Activated B cell treated with CpG ODN at 0.5 μM for 24 hours (primary cell): ENCODE measurements around the gene ANKRD13A. TPM values are rescaled to one million over a fixed set of nuclear protein-coding genes. Genes with fewer than 3 reads are reported as not detected.
"Not testable (repeated sequence)": the region's sequence is repeated elsewhere in the genome, so short reads cannot be mapped to it uniquely, and the experiment has no call there.

Experiments
- ATAC-seq: fragments of 200-7000 bp; cut with Tn5 transposase; one replicate; pipeline ENCODE4 v1.10.0; 2021; ENCODE audit warnings: low read depth, mild to moderate bottlenecking, moderate library complexity
- CTCF ChIA-PET: fragments of 350-600 bp; sonication (Branson Sonifier 250); formaldehyde crosslinking; loops from one replicate; lab custom pipeline; 2021; ENCODE audit warnings: antibody characterized with exemption; lab: Charles Lee
- POLR2A ChIA-PET: fragments of 350-600 bp; sonication (Branson Sonifier 250); formaldehyde crosslinking; loops from one replicate; lab custom pipeline; 2021; ENCODE audit warnings: antibody characterized with exemption; lab: Charles Lee
- DNase-seq: peaks from one replicate; pipeline ENCODE4 v3.0.0; 2022
- H3K27ac Mint-ChIP-seq: one replicate; pipeline ENCODE4 v1.8.0; 2020; ENCODE audit warnings: mixed read lengths
- H3K27me3 Mint-ChIP-seq: one replicate; pipeline ENCODE4 v1.8.0; 2021; ENCODE audit warnings: mixed read lengths
- H3K36me3 Mint-ChIP-seq: one replicate; pipeline ENCODE4 v1.8.0; 2021; ENCODE audit warnings: low read depth, mixed read lengths
- H3K4me1 Mint-ChIP-seq: one replicate; pipeline ENCODE4 v1.8.0; 2021; ENCODE audit warnings: mixed read lengths
- H3K4me3 Mint-ChIP-seq: one replicate; pipeline ENCODE4 v1.8.0; 2020; ENCODE audit warnings: mild to moderate bottlenecking, mixed read lengths
- H3K9me3 Mint-ChIP-seq: one replicate; pipeline ENCODE4 v1.8.0; 2020; ENCODE audit warnings: mixed read lengths
- intact Hi-C: fragments of 100-400 bp; cut with micrococcal nuclease; formaldehyde crosslinking; loops from one replicate; pipeline ENCODE4 v1.15.1; 2024
- total RNA-seq: library from RNA; stranded (reverse); gene quantifications from 2 replicates; pipeline ENCODE4 v1.2.3, GENCODE V29; 2022
- TF ChIP-seq, protein P1 (sequence below): fragments of 200-600 bp; IDR thresholded peaks from one replicate; pipeline ENCODE4 v1.8.0; 2022; ENCODE audit warnings: antibody characterized with exemption, mild to moderate bottlenecking

ANKRD13A gene
- total RNA-seq, 1 donor from 2014 or later: 135 TPM

DNA sequence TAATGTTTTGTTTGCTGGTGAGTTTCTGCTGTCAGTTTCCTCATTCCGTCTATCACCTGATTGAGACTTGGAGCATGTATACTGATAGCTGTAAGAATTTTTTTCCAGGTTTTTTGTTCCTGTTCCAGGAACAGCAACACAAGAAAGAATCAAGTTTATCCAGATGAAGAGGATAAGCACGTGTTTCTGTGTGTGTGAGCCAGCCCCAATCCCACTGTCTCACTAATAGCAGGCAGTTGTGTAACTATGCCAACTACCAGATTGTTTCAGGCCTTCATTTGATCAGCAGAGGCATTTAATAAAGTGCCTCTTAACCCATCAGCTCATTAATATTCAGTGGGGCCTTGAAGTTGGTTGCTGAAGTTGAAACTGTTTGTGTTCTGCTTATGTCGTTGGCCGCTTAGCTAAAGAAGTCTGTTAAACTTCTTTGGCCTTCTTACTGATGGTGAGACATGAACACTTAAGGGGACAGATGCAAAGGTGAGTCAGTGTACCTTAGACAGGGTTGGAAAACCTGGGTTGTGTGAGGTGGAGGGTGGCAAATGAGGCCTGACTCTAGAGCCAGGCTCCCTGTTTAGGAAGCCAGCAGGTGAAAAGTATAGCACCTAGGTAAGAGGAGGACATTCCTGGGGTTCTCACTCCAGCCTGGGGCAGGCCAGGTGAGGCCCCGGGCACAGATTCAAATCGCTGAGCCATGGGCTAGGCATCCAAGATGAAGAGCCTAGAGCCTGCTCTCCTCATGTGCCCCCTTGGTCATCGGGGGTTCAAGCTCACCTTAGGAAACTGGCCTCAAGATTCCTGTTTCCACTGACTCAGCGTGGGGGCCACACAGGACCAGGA lies 3.7 kb downstream of the ANKRD13A start:
- Mint-ChIP-seq H3K4me3 (peak overlapping the region; percentile 29), H3K9me3 (no peaks in the 10 kb centered on the region), H3K4me1 (peaks cover 89% of the 10 kb centered on the region), H3K36me3 (peaks cover 28% of the 10 kb centered on the region), H3K27me3 (no peaks in the 10 kb centered on the region), H3K27ac (peak overlapping the region; percentile 79)
- intact Hi-C loops: loop anchor here (5.0 kb wide), 1 partner anchor 1441 kb away; the partner anchor contains the start of genes ISCU and SART3
- ATAC-seq: no peak
- ChIA-PET POLR2A (interaction anchor here (0.6 to 13.7 kb wide), 3 partner anchors 8 to 26 kb away, joined by 6 to 251 read pairs (median 11); no protein-coding TSS in a partner anchor), CTCF (no interaction called here)
- TF ChIP-seq, protein P1, sequence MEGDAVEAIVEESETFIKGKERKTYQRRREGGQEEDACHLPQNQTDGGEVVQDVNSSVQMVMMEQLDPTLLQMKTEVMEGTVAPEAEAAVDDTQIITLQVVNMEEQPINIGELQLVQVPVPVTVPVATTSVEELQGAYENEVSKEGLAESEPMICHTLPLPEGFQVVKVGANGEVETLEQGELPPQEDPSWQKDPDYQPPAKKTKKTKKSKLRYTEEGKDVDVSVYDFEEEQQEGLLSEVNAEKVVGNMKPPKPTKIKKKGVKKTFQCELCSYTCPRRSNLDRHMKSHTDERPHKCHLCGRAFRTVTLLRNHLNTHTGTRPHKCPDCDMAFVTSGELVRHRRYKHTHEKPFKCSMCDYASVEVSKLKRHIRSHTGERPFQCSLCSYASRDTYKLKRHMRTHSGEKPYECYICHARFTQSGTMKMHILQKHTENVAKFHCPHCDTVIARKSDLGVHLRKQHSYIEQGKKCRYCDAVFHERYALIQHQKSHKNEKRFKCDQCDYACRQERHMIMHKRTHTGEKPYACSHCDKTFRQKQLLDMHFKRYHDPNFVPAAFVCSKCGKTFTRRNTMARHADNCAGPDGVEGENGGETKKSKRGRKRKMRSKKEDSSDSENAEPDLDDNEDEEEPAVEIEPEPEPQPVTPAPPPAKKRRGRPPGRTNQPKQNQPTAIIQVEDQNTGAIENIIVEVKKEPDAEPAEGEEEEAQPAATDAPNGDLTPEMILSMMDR: no peak
- no peak for DNase-seq

GRCh38 chr12:110004598-110004997 lies 5.4 kb downstream of the ANKRD13A start:
- Mint-ChIP-seq H3K4me1 (peaks cover 93% of the 10 kb centered on the region), H3K27ac (peak overlapping the region; percentile 79), H3K9me3 (no peaks in the 10 kb centered on the region), H3K4me3 (peak overlapping the region; percentile 15), H3K27me3 (no peaks in the 10 kb centered on the region), H3K36me3 (peaks cover 32% of the 10 kb centered on the region)
- DNase-seq: no peak
- intact Hi-C loops: loop anchor here (5.0 kb wide), 1 partner anchor 1442 kb away; the partner anchor contains the start of genes ISCU and SART3
- ATAC-seq: peak; percentile 55
- TF ChIP-seq, protein P1: no peak
- ChIA-PET POLR2A (interaction anchor here (3.0 to 13.7 kb wide), 2 partner anchors 8 to 10 kb away, joined by 11 to 251 read pairs; no protein-coding TSS in a partner anchor), CTCF (no interaction called here)

DNA sequence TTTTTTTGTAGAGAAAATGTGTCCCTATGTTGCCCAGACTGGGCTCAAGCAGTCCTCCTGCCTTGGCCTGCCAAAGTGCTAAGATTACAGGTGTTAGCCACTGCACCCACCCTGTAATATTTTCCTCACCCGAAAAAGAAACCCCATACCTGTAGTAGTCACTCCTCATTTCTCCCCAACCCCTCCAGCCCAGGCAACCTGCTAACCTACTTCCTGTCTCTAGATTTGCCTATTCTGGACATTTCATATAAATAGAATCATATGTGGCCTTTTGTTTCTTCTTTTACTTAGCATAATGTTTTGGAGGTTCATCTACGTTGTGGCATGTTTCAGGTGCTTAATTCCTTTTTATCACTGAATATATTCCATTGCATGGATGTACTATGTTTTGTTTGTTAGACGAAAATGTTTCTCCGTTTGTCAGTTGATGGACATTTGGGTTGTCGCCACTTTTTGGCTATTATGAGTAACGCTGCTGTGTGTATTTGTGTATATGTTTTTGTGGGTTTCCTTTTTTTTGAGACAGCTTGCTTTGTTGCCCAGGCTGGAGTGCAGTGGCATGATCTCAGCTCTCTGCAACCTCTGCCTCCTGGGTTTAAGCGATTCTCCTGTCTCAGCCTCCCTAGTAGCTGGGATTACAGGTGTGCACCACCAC lies 6.2 kb downstream of the ANKRD13A start:
- ATAC-seq (peak; percentile 55), DNase-seq (no peak)
- Mint-ChIP-seq H3K27me3 (no peaks in the 10 kb centered on the region), H3K36me3 (peaks cover 32% of the 10 kb centered on the region), H3K4me3 (peak overlapping the region; percentile 54), H3K27ac (peak overlapping the region; percentile 90), H3K4me1 (peaks cover 94% of the 10 kb centered on the region), H3K9me3 (no peaks in the 10 kb centered on the region)
- TF ChIP-seq, protein P1: no peak
- intact Hi-C loops: no loop called here
- ChIA-PET POLR2A (interaction anchor here (3.0 kb wide), 1 partner anchor 11 kb away, joined by 11 read pairs; no protein-coding TSS in a partner anchor), CTCF (no interaction called here)

DNA sequence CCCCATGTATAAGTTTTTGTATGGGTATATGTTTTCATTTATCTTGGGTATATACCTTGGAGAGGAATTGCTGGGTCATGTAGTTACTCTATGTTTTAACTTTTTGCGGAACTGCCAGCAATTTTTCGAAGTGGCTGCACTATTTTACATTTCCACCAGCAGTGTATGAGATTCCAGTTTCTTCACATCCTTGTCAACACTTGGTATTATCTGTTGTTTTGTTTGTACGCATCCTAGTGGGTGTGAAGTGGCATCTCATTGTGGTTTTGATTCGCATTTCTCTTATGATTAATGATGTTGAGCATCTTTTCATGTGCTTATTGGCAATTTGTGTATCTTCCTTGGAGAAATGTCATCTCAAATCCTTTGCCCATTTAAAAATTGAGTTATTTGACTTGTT lies 6.9 kb downstream of the ANKRD13A start:
- TF ChIP-seq, protein P1: no peak
- Mint-ChIP-seq H3K4me1 (peaks cover 94% of the 10 kb centered on the region), H3K27me3 (no peaks in the 10 kb centered on the region), H3K36me3 (peaks cover 30% of the 10 kb centered on the region), H3K4me3 (no peak overlapping the region), H3K27ac (peak overlapping the region; percentile 90), H3K9me3 (no peaks in the 10 kb centered on the region)
- no peak for DNase-seq
- ChIA-PET CTCF (no interaction called here), POLR2A (no interaction called here)
- intact Hi-C loops: no loop called here
- ATAC-seq: no peak

- TF ChIP-seq, protein P1: no peak
- Mint-ChIP-seq H3K4me3 (peak overlapping the region; percentile 56), H3K27ac (peak overlapping the region; percentile 85), H3K9me3 (no peaks in the 10 kb centered on the region), H3K36me3 (peaks cover 31% of the 10 kb centered on the region), H3K27me3 (no peaks in the 10 kb centered on the region), H3K4me1 (peaks cover 94% of the 10 kb centered on the region)
- ChIA-PET POLR2A (interaction anchor here (1.6 kb wide), 1 partner anchor 9 kb away, joined by 4 read pairs; the partner anchor contains the start of gene ANKRD13A), CTCF (no interaction called here)
- DNase-seq (no peak), ATAC-seq (no peak)
- intact Hi-C loops: no loop called here
These were observed 8.7 kb downstream of the ANKRD13A start for GRCh38 chr12:110007881-110008280.

DNA sequence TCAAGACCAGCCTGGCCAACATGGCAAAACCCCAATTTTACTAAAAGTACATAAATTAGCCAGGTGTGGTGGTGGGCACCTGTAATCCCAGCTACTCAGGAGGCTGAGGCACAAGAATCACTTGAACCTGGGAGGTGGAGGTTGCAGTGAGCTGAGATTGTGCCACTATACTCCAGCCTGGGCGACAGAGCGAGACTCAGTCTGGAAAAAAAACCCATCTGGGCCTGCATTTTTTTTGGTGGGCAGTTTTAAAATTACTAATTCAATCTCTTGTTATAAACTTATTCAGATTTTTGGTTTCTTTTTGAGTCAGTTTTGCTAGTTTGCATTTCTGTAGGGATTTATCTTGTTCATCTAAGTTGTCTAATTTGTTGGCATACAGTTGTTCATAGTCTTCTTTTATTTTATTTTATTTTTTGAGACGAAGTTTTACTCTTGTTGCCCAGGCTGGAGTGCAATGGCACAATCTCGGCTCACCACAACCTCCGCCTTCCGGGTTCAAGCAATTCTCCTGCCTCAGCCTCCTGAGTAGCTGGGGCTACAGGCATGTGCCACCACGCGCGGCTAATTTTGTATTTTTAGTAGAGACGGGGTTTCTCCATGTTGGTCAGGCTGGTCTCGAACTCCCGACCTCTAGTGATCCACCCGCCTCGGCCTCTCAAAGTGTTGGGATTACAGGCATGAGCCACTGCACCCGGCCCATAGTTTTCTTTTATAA lies 9.6 kb downstream of the ANKRD13A start:
- DNase-seq, ATAC-seq, H3K9me3 Mint-ChIP-seq, H3K27me3 Mint-ChIP-seq, intact Hi-C loops: not testable (repeated sequence)
- POLR2A ChIA-PET: interaction anchor here (1.6 kb wide), 1 partner anchor 10 kb away, joined by 4 read pairs; the partner anchor contains the start of gene ANKRD13A
- H3K4me3 Mint-ChIP-seq: peak overlapping the region; percentile 59
- CTCF ChIA-PET: interaction anchor here (0.7 kb wide), 1 partner anchor 8 kb away, joined by 3 read pairs; no protein-coding TSS in a partner anchor
- peak overlapping the region; percentile 85 for H3K27ac Mint-ChIP-seq
- peaks cover 93% of the 10 kb centered on the region for H3K4me1 Mint-ChIP-seq
- H3K36me3 Mint-ChIP-seq: peaks cover 32% of the 10 kb centered on the region
